ENCODE data around the gene ZNF101.

- TF ChIP-seq EZH2 (IDR thresholded peaks at IDR 0.05) = no peak
- TF ChIP-seq FOXP2 (optimal IDR thresholded peaks at IDR 0.05; ENCODE audit: control extremely low read depth, extremely low read length, insufficient read depth) = no peak
- no peak for TF ChIP-seq POLR2AphosphoS5 (IDR thresholded peaks at IDR 0.05; ENCODE audit: borderline replicate concordance, low read depth, low read length)
These were observed 28.9 kb downstream of the ZNF101 start for GRCh38 chr19:19697589-19697988.

Data from SK-N-MC (cell line).